OCI-LY1 (cell line): ENCODE results near the gene CACNG4.

Experiments used
- H2AFZ ChIP-seq: fragments of 200-600 bp; sonication (generic), shearing (Covaris generic); 2 replicates; pipeline ENCODE4 v1.6.0; 2014; ENCODE audit warnings: antibody characterized with exemption, mild to moderate bottlenecking, low read length
- H3F3A ChIP-seq: fragments of 200-600 bp; sonication (generic), shearing (Covaris generic); 2 replicates; pipeline ENCODE4 v1.6.0; 2014; ENCODE audit warnings: mild to moderate bottlenecking, antibody characterized with exemption, low read length, moderate library complexity; ENCODE audit not compliant: insufficient read depth
- H3K27ac ChIP-seq: fragments of 200-600 bp; sonication (generic); 2 replicates; pipeline ENCODE4 v1.5.1; 2014; ENCODE audit warnings: low read length, mixed run types, mild to moderate bottlenecking, low read depth; ENCODE audit not compliant: poor library complexity, severe bottlenecking
- H3K27me3 ChIP-seq: fragments of 200-600 bp; sonication (generic); 2 replicates; pipeline ENCODE4 v1.6.0; 2014; ENCODE audit warnings: antibody characterized with exemption, mild to moderate bottlenecking, low read length, moderate library complexity; ENCODE audit not compliant: insufficient read depth
- H3K36me3 ChIP-seq: fragments of 200-600 bp; sonication (generic); 2 replicates; pipeline ENCODE4 v1.6.1; 2014; ENCODE audit warnings: mild to moderate bottlenecking, antibody characterized with exemption, low read length, moderate library complexity, mixed read lengths; ENCODE audit not compliant: insufficient read depth
- H3K4me1 ChIP-seq: fragments of 200-600 bp; sonication (generic); 2 replicates; pipeline ENCODE4 v1.5.1; 2014; ENCODE audit warnings: mild to moderate bottlenecking, low read length, moderate library complexity; ENCODE audit not compliant: insufficient read depth, severe bottlenecking
- H3K4me2 ChIP-seq: fragments of 200-600 bp; sonication (generic), shearing (Covaris generic); 2 replicates; pipeline ENCODE4 v1.6.1; 2014; ENCODE audit warnings: low read length
- H3K4me3 ChIP-seq: fragments of 200-600 bp; sonication (generic); 2 replicates; pipeline ENCODE4 v1.5.1; 2014; ENCODE audit warnings: low read length, low read depth, mild to moderate bottlenecking, mixed read lengths; ENCODE audit not compliant: poor library complexity, severe bottlenecking
- H3K79me2 ChIP-seq: fragments of 200-600 bp; shearing (Covaris generic); 2 replicates; pipeline ENCODE4 v1.6.1; 2016; ENCODE audit warnings: mixed run types, low read length, mixed read lengths; ENCODE audit not compliant: insufficient read depth
- H3K9ac ChIP-seq: fragments of 200-600 bp; sonication (generic), shearing (Covaris generic); 2 replicates; pipeline ENCODE4 v1.6.1; 2014; ENCODE audit warnings: mild to moderate bottlenecking, low read length, mixed read lengths
- H3K9me2 ChIP-seq: fragments of 200-600 bp; sonication (generic), shearing (Covaris generic); 2 replicates; pipeline ENCODE4 v1.6.1; 2014; ENCODE audit warnings: low read depth, mild to moderate bottlenecking, low read length, mixed read lengths
- H3K9me3 ChIP-seq: fragments of 200-600 bp; shearing (Covaris generic); 2 replicates; pipeline ENCODE4 v1.6.1; 2014; ENCODE audit warnings: low read length, mixed read lengths
- H4K20me1 ChIP-seq: fragments of 200-600 bp; sonication (generic), shearing (Covaris generic); 2 replicates; pipeline ENCODE4 v1.6.0; 2016; ENCODE audit warnings: mild to moderate bottlenecking, low read length; ENCODE audit not compliant: insufficient read depth
- EZH2 ChIP-seq: fragments of 200-600 bp; sonication (generic), shearing (Covaris generic); IDR thresholded peaks from 2 replicates; pipeline ENCODE4 v1.8.0; 2017; ENCODE audit warnings: borderline replicate concordance, mixed run types, mild to moderate bottlenecking, antibody characterized with exemption, low read length, moderate library complexity, mixed read lengths
- TF ChIP-seq, protein P1 (sequence below): fragments of 200-600 bp; sonication (generic), shearing (Covaris generic); IDR thresholded peaks from 2 replicates; pipeline ENCODE4 v1.5.1; 2017; ENCODE audit warnings: mild to moderate bottlenecking, antibody characterized with exemption, low read length, moderate library complexity, mixed read lengths

CACNG4 gene

DNA sequence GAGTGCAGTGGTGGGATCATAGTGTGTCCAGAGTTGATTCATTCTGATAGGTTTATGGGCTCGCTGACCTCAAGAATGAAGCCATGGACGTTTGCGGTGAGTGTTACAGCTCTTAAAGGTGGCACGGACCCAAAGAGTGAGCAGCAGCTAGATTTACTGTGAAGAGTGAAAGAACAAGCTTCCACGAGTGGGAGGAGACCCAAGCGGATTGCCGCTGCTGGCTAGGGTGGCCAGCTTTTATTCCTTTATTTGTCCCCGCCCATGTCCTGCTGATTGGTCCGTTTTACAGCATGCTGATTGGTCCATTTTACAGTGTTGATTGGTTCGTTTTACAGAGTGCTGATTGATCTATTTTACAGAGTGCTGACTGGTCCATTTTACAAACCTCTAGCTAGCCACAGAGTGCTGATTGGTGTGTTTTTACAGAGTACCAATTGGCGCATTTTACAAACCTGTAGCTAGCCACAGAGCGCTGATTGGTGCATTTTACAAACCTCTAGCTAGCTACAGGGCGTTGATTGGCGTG is 17.5 kb downstream of the CACNG4 start:
- Histone ChIP-seq H3K9me2 (no peaks in the 10 kb centered on the region), H3K36me3 (no peaks in the 10 kb centered on the region), H3K27ac (no peak overlapping the region), H4K20me1 (no peaks in the 10 kb centered on the region), H3K4me3 (no peak overlapping the region), H3K4me1 (no peaks in the 10 kb centered on the region), H3F3A (no peaks in the 10 kb centered on the region), H3K79me2 (no peaks in the 10 kb centered on the region), H3K4me2 (no peak overlapping the region), H3K9ac (no peak overlapping the region), H3K27me3 (peaks cover 16% of the 10 kb centered on the region), H2AFZ (no peak overlapping the region), H3K9me3 (no peaks in the 10 kb centered on the region)
- TF ChIP-seq, protein P1, sequence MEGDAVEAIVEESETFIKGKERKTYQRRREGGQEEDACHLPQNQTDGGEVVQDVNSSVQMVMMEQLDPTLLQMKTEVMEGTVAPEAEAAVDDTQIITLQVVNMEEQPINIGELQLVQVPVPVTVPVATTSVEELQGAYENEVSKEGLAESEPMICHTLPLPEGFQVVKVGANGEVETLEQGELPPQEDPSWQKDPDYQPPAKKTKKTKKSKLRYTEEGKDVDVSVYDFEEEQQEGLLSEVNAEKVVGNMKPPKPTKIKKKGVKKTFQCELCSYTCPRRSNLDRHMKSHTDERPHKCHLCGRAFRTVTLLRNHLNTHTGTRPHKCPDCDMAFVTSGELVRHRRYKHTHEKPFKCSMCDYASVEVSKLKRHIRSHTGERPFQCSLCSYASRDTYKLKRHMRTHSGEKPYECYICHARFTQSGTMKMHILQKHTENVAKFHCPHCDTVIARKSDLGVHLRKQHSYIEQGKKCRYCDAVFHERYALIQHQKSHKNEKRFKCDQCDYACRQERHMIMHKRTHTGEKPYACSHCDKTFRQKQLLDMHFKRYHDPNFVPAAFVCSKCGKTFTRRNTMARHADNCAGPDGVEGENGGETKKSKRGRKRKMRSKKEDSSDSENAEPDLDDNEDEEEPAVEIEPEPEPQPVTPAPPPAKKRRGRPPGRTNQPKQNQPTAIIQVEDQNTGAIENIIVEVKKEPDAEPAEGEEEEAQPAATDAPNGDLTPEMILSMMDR, result no peak
- no peak for TF ChIP-seq EZH2

- H3K9ac ChIP-seq, result no peak overlapping the region
- H3K4me1 ChIP-seq, result no peaks in the 10 kb centered on the region
- no peaks in the 10 kb centered on the region for H3K9me2 ChIP-seq
- no peak overlapping the region for H3K27ac ChIP-seq
- H4K20me1 ChIP-seq, result no peaks in the 10 kb centered on the region
- no peaks in the 10 kb centered on the region for H3K36me3 ChIP-seq
- H3K4me2 ChIP-seq, result no peak overlapping the region
- H3K27me3 ChIP-seq, result peaks cover 16% of the 10 kb centered on the region
- TF ChIP-seq EZH2, result no peak
- TF ChIP-seq, protein P1, result no peak
- no peaks in the 10 kb centered on the region for H3K79me2 ChIP-seq
- H3K9me3 ChIP-seq, result no peaks in the 10 kb centered on the region
- no peak overlapping the region for H2AFZ ChIP-seq
- no peak overlapping the region for H3K4me3 ChIP-seq
- H3F3A ChIP-seq, result no peaks in the 10 kb centered on the region
Observed at GRCh38 chr17:66983414-66984021, 19.0 kb downstream of the CACNG4 start.

DNA sequence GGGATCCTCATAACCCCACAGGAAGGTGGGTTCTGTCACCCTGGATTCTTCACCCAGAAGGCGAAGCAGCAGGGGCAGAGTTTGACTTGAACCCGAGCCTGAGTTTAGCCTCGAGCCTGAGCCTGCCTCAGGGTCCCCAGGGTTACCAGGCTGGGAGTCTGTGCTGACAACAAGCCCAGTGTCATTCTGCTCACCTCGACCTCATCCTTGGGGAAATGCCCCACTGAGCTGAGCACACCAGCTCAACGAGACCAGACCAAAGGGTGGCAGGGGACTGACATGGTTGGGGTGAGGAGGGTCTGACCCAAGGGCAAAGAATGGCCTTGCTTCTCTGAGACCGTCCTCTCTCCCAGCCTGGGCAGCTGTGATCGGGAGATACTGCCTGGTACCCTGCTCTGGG is 20.2 kb downstream of the CACNG4 start:
- Histone ChIP-seq H3K4me2 (no peak overlapping the region), H3K79me2 (no peaks in the 10 kb centered on the region), H3K4me3 (no peak overlapping the region), H3K36me3 (no peaks in the 10 kb centered on the region), H3K27ac (no peak overlapping the region), H3K9me3 (no peaks in the 10 kb centered on the region), H3F3A (no peaks in the 10 kb centered on the region), H3K9me2 (no peaks in the 10 kb centered on the region), H4K20me1 (no peaks in the 10 kb centered on the region), H3K9ac (no peak overlapping the region), H3K27me3 (peaks cover 16% of the 10 kb centered on the region), H3K4me1 (no peaks in the 10 kb centered on the region), H2AFZ (no peak overlapping the region)
- TF ChIP-seq, protein P1, result no peak
- no peak for TF ChIP-seq EZH2
